CD14-positive monocyte (primary cell): ENCODE measurements around the gene LRP1B. TPM values are rescaled to one million over a fixed set of nuclear protein-coding genes. Genes with fewer than 3 reads are reported as not detected.

Source experiments
- DNase-seq, 3 donors: peaks; one replicate each; pipeline ENCODE4 v3.0.0-alpha.2; 2011 to 2022
- H2AFZ ChIP-seq: 2 replicates; pipeline ENCODE4 v1.6.0; 2012; ENCODE audit warnings: mild to moderate bottlenecking, low read depth, low read length, inconsistent platforms; ENCODE audit not compliant: insufficient read depth, poor library complexity, severe bottlenecking
- H3K27ac ChIP-seq, 2 donors: 1 replicate in 1 of 2; 2 replicates in 1 of 2; pipeline ENCODE4 v1.5.1; 2012 to 2013; ENCODE audit warnings: low read length in 2 of 2, control low read depth in 1 of 2, inconsistent platforms in 1 of 2, low read depth in 1 of 2, mild to moderate bottlenecking in 1 of 2
- H3K27me3 ChIP-seq, 2 donors: one replicate each; pipeline versions ENCODE4 v1.6.0 to v1.6.1; 2011 to 2013; ENCODE audit warnings: low read length in 2 of 2; ENCODE audit not compliant: control insufficient read depth in 2 of 2, insufficient read depth in 2 of 2
- H3K36me3 ChIP-seq, 2 donors: replicated peaks in 1 of 2; 1 replicate in 1 of 2; 2 replicates in 1 of 2; pipeline versions ENCODE4 v1.5.1 to v1.6.1; 2012 to 2013; ENCODE audit warnings: low read length in 2 of 2, control low read depth in 1 of 2, inconsistent platforms in 1 of 2, mild to moderate bottlenecking in 1 of 2; ENCODE audit not compliant: insufficient read depth in 2 of 2, control insufficient read depth in 1 of 2
- H3K4me1 ChIP-seq, 2 donors: 1 replicate in 1 of 2; 2 replicates in 1 of 2; pipeline versions ENCODE4 v1.5.1 to v1.6.1; 2012 to 2013; ENCODE audit warnings: low read length in 2 of 2, control low read depth in 1 of 2, inconsistent platforms in 1 of 2, mild to moderate bottlenecking in 1 of 2, moderate library complexity in 1 of 2; ENCODE audit not compliant: insufficient read depth in 2 of 2, control insufficient read depth in 1 of 2
- H3K4me2 ChIP-seq: replicated peaks from 2 replicates; pipeline ENCODE3; 2012; ENCODE audit warnings: low read length, moderate library complexity, mild to moderate bottlenecking; ENCODE audit not compliant: poor library complexity, severe bottlenecking; ENCODE audit errors: extremely low read depth
- H3K4me3 ChIP-seq, 3 experiments: fragments of 200-600 bp in 1 of 3; sonication (generic) in 1 of 3; replicated peaks in 1 of 3; 1 replicate in 2 of 3; 2 replicates in 1 of 3; pipeline ENCODE4 v1.5.1; 2011 to 2013; ENCODE audit warnings: low read length in 3 of 3, mild to moderate bottlenecking in 3 of 3, control low read depth in 2 of 3, low read depth in 2 of 3, inconsistent platforms in 1 of 3, moderate library complexity in 1 of 3
- H3K79me2 ChIP-seq: 2 replicates; pipeline ENCODE4 v1.6.0; 2012; ENCODE audit warnings: mild to moderate bottlenecking, control low read depth, inconsistent platforms, low read length, moderate library complexity; ENCODE audit not compliant: insufficient read depth
- H3K9ac ChIP-seq: 2 replicates; pipeline ENCODE4 v1.6.0; 2017; ENCODE audit warnings: low read length, mild to moderate bottlenecking; ENCODE audit not compliant: insufficient read depth, poor library complexity, severe bottlenecking
- H3K9me3 ChIP-seq, 2 donors: replicated peaks in 1 of 2; 1 replicate in 1 of 2; 2 replicates in 1 of 2; pipeline versions ENCODE4 v1.5.1 to v1.6.1; 2012 to 2013; ENCODE audit warnings: low read length in 2 of 2, control low read depth in 1 of 2; ENCODE audit not compliant: control insufficient read depth in 1 of 2, insufficient read depth in 1 of 2
- H4K20me1 ChIP-seq: 2 replicates; pipeline ENCODE4 v1.6.0; 2012; ENCODE audit warnings: mild to moderate bottlenecking, low read length, control low read depth, moderate library complexity; ENCODE audit not compliant: insufficient read depth
- H3K27ac Mint-ChIP-seq, 7 donors: one replicate each; pipeline ENCODE4 v1.8.0; 2020; ENCODE audit warnings: mild to moderate bottlenecking in 7 of 7, mixed read lengths in 7 of 7, moderate library complexity in 6 of 7, inconsistent platforms in 2 of 7
- H3K27me3 Mint-ChIP-seq, 3 donors: one replicate each; pipeline ENCODE4 v1.8.0; 2021 to 2022; ENCODE audit warnings: low read depth in 3 of 3, mild to moderate bottlenecking in 3 of 3, mixed read lengths in 3 of 3, moderate library complexity in 3 of 3, inconsistent platforms in 1 of 3
- H3K36me3 Mint-ChIP-seq, 2 donors: one replicate each; pipeline ENCODE4 v1.8.0; 2020; ENCODE audit warnings: mixed read lengths in 2 of 2, inconsistent platforms in 1 of 2, mild to moderate bottlenecking in 1 of 2
- H3K4me1 Mint-ChIP-seq: one replicate; pipeline ENCODE4 v1.8.0; 2020; ENCODE audit warnings: mild to moderate bottlenecking, mixed read lengths
- H3K4me3 Mint-ChIP-seq, 2 donors: one replicate each; pipeline ENCODE4 v1.8.0; 2020; ENCODE audit warnings: mild to moderate bottlenecking in 2 of 2, mixed read lengths in 2 of 2, moderate library complexity in 1 of 2
- H3K9me3 Mint-ChIP-seq, 7 donors: one replicate each; pipeline ENCODE4 v1.8.0; 2020 to 2022; ENCODE audit warnings: mixed read lengths in 7 of 7, mild to moderate bottlenecking in 6 of 7, moderate library complexity in 6 of 7, inconsistent platforms in 2 of 7
- CTCF ChIP-seq: fragments of 200-600 bp; IDR thresholded peaks from one replicate; pipeline ENCODE4 v1.8.0; 2022; ENCODE audit warnings: antibody characterized with exemption, mild to moderate bottlenecking
- WGBS: methylation state at CpG from one replicate; pipeline ENCODE4 v1.1.5; 2013; ENCODE audit warnings: missing lambda C conversion rate; ENCODE audit not compliant: insufficient coverage; 5-methylcytosine and 5-hydroxymethylcytosine counted together
- intact Hi-C, 2 donors: fragments of 100-400 bp; cut with micrococcal nuclease; formaldehyde crosslinking; loops; one replicate each; pipeline versions ENCODE4 v1.15.0 to v1.15.1; 2023
- polyA plus RNA-seq, 3 donors: library from polyadenylated mRNA; depleted of rRNA in 1 of 3; unstranded in 2 of 3; stranded (reverse) in 1 of 3; fragments of 300-500 nt in 2 of 3; fragments of >200 nt in 1 of 3; fragmentation: Illumina TruSeq in 2 of 3; gene quantifications; 1 replicate in 2 of 3; 2 replicates in 1 of 3; pipeline ENCODE4 v1.2.3, GENCODE V29; 2012 to 2021

Gene LRP1B
- polyA plus RNA-seq, 3 donors, result not detected

GRCh38 chr2:141364821-141365220, 766.0 kb downstream of the LRP1B start:
- Histone ChIP-seq H3K4me2 (no peak overlapping the region), H3K4me3 (no peak overlapping the region), H2AFZ (no peak overlapping the region), H3K9ac (no peak overlapping the region), H3K79me2 (no peaks in the 10 kb centered on the region), H3K27me3 (no peaks in the 10 kb centered on the region), H3K36me3 (no peaks in the 10 kb centered on the region), H3K27ac (no peak overlapping the region), H3K4me1 (no peaks in the 10 kb centered on the region), H4K20me1 (no peaks in the 10 kb centered on the region), H3K9me3 (peaks cover 0 to 3% of the 10 kb centered on the region in 2 donors)
- Mint-ChIP-seq H3K27me3 (no peaks in the 10 kb centered on the region), H3K9me3 (peaks cover 0 to 2% (median 0%) of the 10 kb centered on the region in 7 donors), H3K4me3 (no peak overlapping the region), H3K36me3 (no peaks in the 10 kb centered on the region), H3K27ac (no peak overlapping the region), H3K4me1 (no peaks in the 10 kb centered on the region)
- intact Hi-C loops, result no loop called here
- no peak for DNase-seq
- WGBS, result no CpG with 5 or more reads among the region's 1 CpG
- TF ChIP-seq CTCF, result no peak

- no peak for DNase-seq
- H3K4me3 Mint-ChIP-seq, result no peak overlapping the region
- no peaks in the 10 kb centered on the region for H3K4me1 Mint-ChIP-seq
- Histone ChIP-seq H3K27me3 (no peaks in the 10 kb centered on the region), H3K27ac (no peak overlapping the region), H3K4me1 (no peaks in the 10 kb centered on the region), H3K9me3 (peaks cover 0 to 3% of the 10 kb centered on the region in 2 donors), H2AFZ (no peak overlapping the region), H3K9ac (no peak overlapping the region), H3K36me3 (no peaks in the 10 kb centered on the region), H3K4me3 (no peak overlapping the region), H3K4me2 (no peak overlapping the region), H4K20me1 (no peaks in the 10 kb centered on the region), H3K79me2 (no peaks in the 10 kb centered on the region)
- no peak overlapping the region for H3K27ac Mint-ChIP-seq
- WGBS, result 97% methylated on average over 3 of the region's 4 CpGs
- H3K27me3 Mint-ChIP-seq, result peaks cover 0 to 2% (median 0%) of the 10 kb centered on the region in 3 donors
- peaks cover 0 to 2% (median 0%) of the 10 kb centered on the region in 7 donors for H3K9me3 Mint-ChIP-seq
- no peaks in the 10 kb centered on the region for H3K36me3 Mint-ChIP-seq
- TF ChIP-seq CTCF, result no peak
- intact Hi-C loops, result no loop called here
Measured at GRCh38 chr2:141362311-141362710, 768.5 kb downstream of the LRP1B start.
